Liver (tissue), 3 donors: ENCODE results near the gene MLF1.

Experiments used
- ATF3 ChIP-seq: IDR thresholded peaks from 2 replicates; pipeline ENCODE4 v1.6.1; 2016; ENCODE audit warnings: antibody characterized with exemption
- EGR1 ChIP-seq, 2 donors: IDR thresholded peaks; 2 replicates each; pipeline ENCODE4 v1.6.1; 2016 to 2018; ENCODE audit warnings: antibody characterized with exemption in 2 of 2, low read depth in 2 of 2
- JUND ChIP-seq, 2 donors: IDR thresholded peaks; 2 replicates each; pipeline ENCODE4 v1.6.1; 2016; ENCODE audit warnings: antibody characterized with exemption in 2 of 2
- REST ChIP-seq: IDR thresholded peaks from 2 replicates; pipeline ENCODE4 v1.6.1; 2016; ENCODE audit warnings: antibody characterized with exemption, mild to moderate bottlenecking
- SP1 ChIP-seq: IDR thresholded peaks from 2 replicates; pipeline ENCODE4 v1.6.1; 2018; ENCODE audit warnings: antibody characterized with exemption, mild to moderate bottlenecking
- TAF1 ChIP-seq: conservative IDR thresholded peaks from 2 replicates; pipeline ENCODE4 v1.6.1; 2016; ENCODE audit warnings: antibody characterized with exemption, mild to moderate bottlenecking
- YY1 ChIP-seq: IDR thresholded peaks from 2 replicates; pipeline ENCODE4 v1.6.1; 2016; ENCODE audit warnings: antibody characterized with exemption, mild to moderate bottlenecking
- TF ChIP-seq, protein P1 (sequence below): fragments of 150-350 bp; IDR thresholded peaks from 2 replicates; pipeline ENCODE4 v1.5.1; 2017; ENCODE audit warnings: improper control_type of control experiment, low read depth, low read length; ENCODE audit not compliant: missing input control
- donor health status: healthy.
- donor health status: healthy.

- TF ChIP-seq EGR1 (IDR thresholded peaks at IDR 0.05; ENCODE audit: low read depth in 2 of 2) (no peak), TAF1 (no peak), REST (no peak), ATF3 (no peak), YY1 (no peak), SP1 (peak; percentile 54), JUND (IDR thresholded peaks at IDR 0.05) (no peak)
- TF ChIP-seq, protein P1, sequence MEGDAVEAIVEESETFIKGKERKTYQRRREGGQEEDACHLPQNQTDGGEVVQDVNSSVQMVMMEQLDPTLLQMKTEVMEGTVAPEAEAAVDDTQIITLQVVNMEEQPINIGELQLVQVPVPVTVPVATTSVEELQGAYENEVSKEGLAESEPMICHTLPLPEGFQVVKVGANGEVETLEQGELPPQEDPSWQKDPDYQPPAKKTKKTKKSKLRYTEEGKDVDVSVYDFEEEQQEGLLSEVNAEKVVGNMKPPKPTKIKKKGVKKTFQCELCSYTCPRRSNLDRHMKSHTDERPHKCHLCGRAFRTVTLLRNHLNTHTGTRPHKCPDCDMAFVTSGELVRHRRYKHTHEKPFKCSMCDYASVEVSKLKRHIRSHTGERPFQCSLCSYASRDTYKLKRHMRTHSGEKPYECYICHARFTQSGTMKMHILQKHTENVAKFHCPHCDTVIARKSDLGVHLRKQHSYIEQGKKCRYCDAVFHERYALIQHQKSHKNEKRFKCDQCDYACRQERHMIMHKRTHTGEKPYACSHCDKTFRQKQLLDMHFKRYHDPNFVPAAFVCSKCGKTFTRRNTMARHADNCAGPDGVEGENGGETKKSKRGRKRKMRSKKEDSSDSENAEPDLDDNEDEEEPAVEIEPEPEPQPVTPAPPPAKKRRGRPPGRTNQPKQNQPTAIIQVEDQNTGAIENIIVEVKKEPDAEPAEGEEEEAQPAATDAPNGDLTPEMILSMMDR = no peak
Measured at GRCh38 chr3:158570999-158571702, at the start of gene MLF1.
